ENCODE data around the gene PIGH.

PIGH gene

DNA sequence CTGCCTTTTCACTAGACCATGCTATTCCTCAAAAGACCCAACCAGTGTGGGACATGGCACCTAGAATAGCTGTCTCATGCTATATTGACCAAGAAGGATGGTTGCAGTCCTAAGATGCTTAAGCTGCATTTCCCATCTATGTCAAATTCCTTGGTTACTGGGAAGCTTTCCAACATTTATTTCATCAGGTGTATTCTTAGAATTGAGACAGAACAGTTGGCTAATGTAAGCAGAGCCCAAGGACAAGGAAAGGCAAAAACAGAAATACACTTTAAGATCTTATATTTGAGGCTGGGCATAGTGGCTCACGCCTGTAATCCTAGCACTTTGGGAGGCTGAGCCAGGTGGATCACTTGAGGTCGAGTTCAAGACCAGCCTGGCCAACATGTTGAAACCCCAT lies 44.4 kb upstream of the PIGH start:
- Histone ChIP-seq H3F3A (ENCODE audit: low read depth) (no peaks in the 10 kb centered on the region), H3K9me3 (ENCODE audit: insufficient read depth, low read depth, low read length) (no peaks in the 10 kb centered on the region), H3K4me3 (ENCODE audit: low read length, poor library complexity, severe bottlenecking) (no peak overlapping the region), H3K4me1 (ENCODE audit: insufficient read depth, low read length, poor library complexity, severe bottlenecking) (peaks cover 4% of the 10 kb centered on the region), H3K9me2 (replicated peaks; ENCODE audit: low read depth, low read length) (no peaks in the 10 kb centered on the region), H4K20me1 (ENCODE audit: insufficient read depth, low read length, poor library complexity, severe bottlenecking) (no peaks in the 10 kb centered on the region), H3K79me2 (ENCODE audit: insufficient read depth, low read length) (no peaks in the 10 kb centered on the region), H3K4me2 (ENCODE audit: low read depth, low read length, poor library complexity, severe bottlenecking) (no peak overlapping the region), H3K27me3 (ENCODE audit: insufficient read depth, low read length, poor library complexity, severe bottlenecking) (no peaks in the 10 kb centered on the region), H2AFZ (ENCODE audit: low read length) (no peak overlapping the region), H3K9ac (ENCODE audit: low read depth, low read length, poor library complexity, severe bottlenecking) (no peak overlapping the region), H3K36me3 (ENCODE audit: insufficient read depth, low read length) (peaks cover 17% of the 10 kb centered on the region; the same call in 1 of the 2 replicates)
- TF ChIP-seq EZH2phosphoT487 (IDR thresholded peaks at IDR 0.05; ENCODE audit: borderline replicate concordance) (no peak), CTCF (conservative IDR thresholded peaks at IDR 0.05; ENCODE audit: low read length) (no peak)

- Histone ChIP-seq H3K4me3 (ENCODE audit: low read length, poor library complexity, severe bottlenecking) (no peak overlapping the region), H2AFZ (ENCODE audit: low read length) (no peak overlapping the region), H3K27me3 (ENCODE audit: insufficient read depth, low read length, poor library complexity, severe bottlenecking) (no peaks in the 10 kb centered on the region), H3K4me2 (ENCODE audit: low read depth, low read length, poor library complexity, severe bottlenecking) (no peak overlapping the region), H3K9ac (ENCODE audit: low read depth, low read length, poor library complexity, severe bottlenecking) (no peak overlapping the region), H3K36me3 (ENCODE audit: insufficient read depth, low read length) (peaks cover 11% of the 10 kb centered on the region; the same call in 1 of the 2 replicates), H3K9me2 (replicated peaks; ENCODE audit: low read depth, low read length) (no peaks in the 10 kb centered on the region), H3K79me2 (ENCODE audit: insufficient read depth, low read length) (no peaks in the 10 kb centered on the region), H4K20me1 (ENCODE audit: insufficient read depth, low read length, poor library complexity, severe bottlenecking) (no peaks in the 10 kb centered on the region), H3F3A (ENCODE audit: low read depth) (no peaks in the 10 kb centered on the region), H3K9me3 (ENCODE audit: insufficient read depth, low read depth, low read length) (no peaks in the 10 kb centered on the region), H3K4me1 (ENCODE audit: insufficient read depth, low read length, poor library complexity, severe bottlenecking) (peaks cover 4% of the 10 kb centered on the region)
- TF ChIP-seq EZH2phosphoT487 (IDR thresholded peaks at IDR 0.05; ENCODE audit: borderline replicate concordance) (no peak), CTCF (conservative IDR thresholded peaks at IDR 0.05; ENCODE audit: low read length) (no peak)
These were observed 43.6 kb upstream of the PIGH start for GRCh38 chr14:67643713-67644112.

GRCh38 chr14:67641902-67642749 lies 42.1 kb upstream of the PIGH start:
- H3K9me3 ChIP-seq (ENCODE audit: insufficient read depth, low read depth, low read length), result no peaks in the 10 kb centered on the region
- H3K9ac ChIP-seq (ENCODE audit: low read depth, low read length, poor library complexity, severe bottlenecking), result no peak overlapping the region
- TF ChIP-seq CTCF (conservative IDR thresholded peaks at IDR 0.05; ENCODE audit: low read length) (no peak), EZH2phosphoT487 (IDR thresholded peaks at IDR 0.05; ENCODE audit: borderline replicate concordance) (no peak)
- H3K4me3 ChIP-seq (ENCODE audit: low read length, poor library complexity, severe bottlenecking), result no peak overlapping the region
- no peaks in the 10 kb centered on the region for H3F3A ChIP-seq (ENCODE audit: low read depth)
- H3K79me2 ChIP-seq (ENCODE audit: insufficient read depth, low read length), result no peaks in the 10 kb centered on the region
- H4K20me1 ChIP-seq (ENCODE audit: insufficient read depth, low read length, poor library complexity, severe bottlenecking), result no peaks in the 10 kb centered on the region
- peaks cover 8% of the 10 kb centered on the region; the same call in 1 of the 2 replicates for H3K36me3 ChIP-seq (ENCODE audit: insufficient read depth, low read length)
- H3K4me2 ChIP-seq (ENCODE audit: low read depth, low read length, poor library complexity, severe bottlenecking), result no peak overlapping the region
- no peaks in the 10 kb centered on the region for H3K9me2 ChIP-seq (replicated peaks; ENCODE audit: low read depth, low read length)
- peaks cover 4% of the 10 kb centered on the region for H3K4me1 ChIP-seq (ENCODE audit: insufficient read depth, low read length, poor library complexity, severe bottlenecking)
- no peaks in the 10 kb centered on the region for H3K27me3 ChIP-seq (ENCODE audit: insufficient read depth, low read length, poor library complexity, severe bottlenecking)
- no peak overlapping the region for H2AFZ ChIP-seq (ENCODE audit: low read length)
